HUES64 (cell line): ENCODE results near the gene RBP2. TPM values are rescaled to one million over a fixed set of nuclear protein-coding genes. Genes with fewer than 3 reads are reported as not detected.

Source experiments
- H3K27ac ChIP-seq: 2 replicates; pipeline ENCODE4 v1.7.0; 2013; ENCODE audit warnings: low read depth, low read length, inconsistent platforms
- H3K27me3 ChIP-seq: 2 replicates; pipeline ENCODE4 v1.6.1; 2013; ENCODE audit warnings: mild to moderate bottlenecking, low read length; ENCODE audit not compliant: insufficient read depth
- H3K36me3 ChIP-seq: 2 replicates; pipeline ENCODE4 v1.6.1; 2013; ENCODE audit warnings: mild to moderate bottlenecking, low read length; ENCODE audit not compliant: insufficient read depth
- H3K4me1 ChIP-seq: 2 replicates; pipeline ENCODE4 v1.6.1; 2013; ENCODE audit warnings: mild to moderate bottlenecking, low read length, moderate library complexity; ENCODE audit not compliant: insufficient read depth
- H3K4me3 ChIP-seq: 2 replicates; pipeline ENCODE4 v1.5.1; 2013; ENCODE audit warnings: mild to moderate bottlenecking, low read length, moderate library complexity
- H3K9ac ChIP-seq: 2 replicates; pipeline ENCODE4 v1.6.1; 2013; ENCODE audit warnings: mild to moderate bottlenecking, low read depth, low read length
- H3K9me3 ChIP-seq: 2 replicates; pipeline ENCODE4 v1.6.1; 2013; ENCODE audit warnings: low read depth, low read length; ENCODE audit not compliant: insufficient read depth
- WGBS: fragments of 150-250, 120-280 bp; methylation state at CpG from one replicate; pipeline ENCODE4 v1.1.7; 2013; ENCODE audit warnings: missing lambda C conversion rate; 5-methylcytosine and 5-hydroxymethylcytosine counted together
- polyA plus RNA-seq, 2 experiments: library from polyadenylated mRNA; stranded (reverse); fragments of 50-300 nt; gene quantifications; one replicate each; pipeline ENCODE4 v1.2.3, GENCODE V29; 2013

The RBP2 gene
- not detected for polyA plus RNA-seq (2013, experiment 1 of 2)
- not detected for polyA plus RNA-seq (2013, experiment 2 of 2)

GRCh38 chr3:139476348-139476747 lies at the start of gene RBP2:
RBP2 (minus strand) TSS chr3:139476516; CDS start chr3:139476459, 57 bp downstream.
- H3K27ac ChIP-seq: no peak within 1 kb of the TSS
- no peak within 1 kb of the TSS for H3K9ac ChIP-seq
- no peaks in the 10 kb centered on the region for H3K4me1 ChIP-seq
- no peaks in the 10 kb centered on the region for H3K36me3 ChIP-seq
- H3K9me3 ChIP-seq: no peaks in the 10 kb centered on the region; the same call in 1 of the 2 replicates
- no peaks in the 10 kb centered on the region for H3K27me3 ChIP-seq
- H3K4me3 ChIP-seq: no peak within 1 kb of the TSS
- 90% methylated on average over 4 of the region's 4 CpGs for WGBS

GRCh38 chr3:139524841-139525636 lies 48.7 kb upstream of the RBP2 start:
- Histone ChIP-seq H3K9ac (no peak overlapping the region), H3K4me1 (peaks cover 20% of the 10 kb centered on the region), H3K36me3 (no peaks in the 10 kb centered on the region), H3K27ac (no peak overlapping the region), H3K27me3 (no peaks in the 10 kb centered on the region), H3K4me3 (no peak overlapping the region), H3K9me3 (no peaks in the 10 kb centered on the region)
- 88% methylated on average over 7 of the region's 7 CpGs for WGBS

GRCh38 chr3:139523718-139524117 lies 47.4 kb upstream of the RBP2 start:
- WGBS: 14% methylated on average over 1 of the region's 1 CpG
- H3K36me3 ChIP-seq: no peaks in the 10 kb centered on the region
- H3K9me3 ChIP-seq: no peaks in the 10 kb centered on the region
- peaks cover 20% of the 10 kb centered on the region for H3K4me1 ChIP-seq
- H3K4me3 ChIP-seq: no peak overlapping the region
- H3K9ac ChIP-seq: no peak overlapping the region
- H3K27ac ChIP-seq: no peak overlapping the region
- H3K27me3 ChIP-seq: no peaks in the 10 kb centered on the region

GRCh38 chr3:139523166-139523565 lies 46.9 kb upstream of the RBP2 start:
- H3K27me3 ChIP-seq: no peaks in the 10 kb centered on the region
- WGBS: 97% methylated on average over 5 of the region's 5 CpGs
- no peaks in the 10 kb centered on the region for H3K36me3 ChIP-seq

GRCh38 chr3:139522421-139522820 lies 46.1 kb upstream of the RBP2 start:
- no peaks in the 10 kb centered on the region for H3K36me3 ChIP-seq
- no peak overlapping the region for H3K27ac ChIP-seq
- 46% methylated on average over 2 of the region's 2 CpGs for WGBS
- H3K9me3 ChIP-seq: no peaks in the 10 kb centered on the region
- H3K9ac ChIP-seq: no peak overlapping the region
- H3K4me3 ChIP-seq: no peak overlapping the region
- peaks cover 20% of the 10 kb centered on the region for H3K4me1 ChIP-seq
- H3K27me3 ChIP-seq: no peaks in the 10 kb centered on the region

More at GRCh38 chr3:139523166-139523565, 46.9 kb upstream of the RBP2 start:
- no peak overlapping the region for H3K27ac ChIP-seq
- H3K4me3 ChIP-seq: no peak overlapping the region
- no peaks in the 10 kb centered on the region for H3K9me3 ChIP-seq
- H3K9ac ChIP-seq: no peak overlapping the region
- H3K4me1 ChIP-seq: peaks cover 20% of the 10 kb centered on the region

- no peaks in the 10 kb centered on the region for H3K9me3 ChIP-seq
- no peaks in the 10 kb centered on the region for H3K27me3 ChIP-seq
- no peaks in the 10 kb centered on the region for H3K36me3 ChIP-seq
- H3K4me1 ChIP-seq: peaks cover 20% of the 10 kb centered on the region
- WGBS: 80% methylated on average over 1 of the region's 1 CpG
- no peak overlapping the region for H3K4me3 ChIP-seq
- no peak overlapping the region for H3K9ac ChIP-seq
- no peak overlapping the region for H3K27ac ChIP-seq
Observed at GRCh38 chr3:139521816-139522215, 45.5 kb upstream of the RBP2 start.

GRCh38 chr3:139521144-139521543 lies 44.8 kb upstream of the RBP2 start:
- peaks cover 20% of the 10 kb centered on the region for H3K4me1 ChIP-seq
- no peak overlapping the region for H3K27ac ChIP-seq
- 91% methylated on average over 1 of the region's 3 CpGs for WGBS
- H3K36me3 ChIP-seq: no peaks in the 10 kb centered on the region
- no peaks in the 10 kb centered on the region for H3K9me3 ChIP-seq
- H3K4me3 ChIP-seq: no peak overlapping the region
- H3K9ac ChIP-seq: no peak overlapping the region
- no peaks in the 10 kb centered on the region for H3K27me3 ChIP-seq

- no peaks in the 10 kb centered on the region for H3K36me3 ChIP-seq
- no peak overlapping the region for H3K27ac ChIP-seq
Observed at GRCh38 chr3:139519998-139520737, 43.9 kb upstream of the RBP2 start.

GRCh38 chr3:139518926-139519842 lies 42.9 kb upstream of the RBP2 start:
- Histone ChIP-seq H3K36me3 (no peaks in the 10 kb centered on the region), H3K27ac (no peak overlapping the region), H3K9me3 (no peaks in the 10 kb centered on the region), H3K27me3 (no peaks in the 10 kb centered on the region), H3K4me3 (no peak overlapping the region), H3K9ac (no peak overlapping the region), H3K4me1 (peaks cover 11% of the 10 kb centered on the region)
- whole genome bisulfite sequencing: 91% methylated on average over 9 of the region's 9 CpGs

More at GRCh38 chr3:139519998-139520737, 43.9 kb upstream of the RBP2 start:
- H3K4me1 ChIP-seq: peaks cover 20% of the 10 kb centered on the region
- H3K9me3 ChIP-seq: no peaks in the 10 kb centered on the region
- no peak overlapping the region for H3K4me3 ChIP-seq
- no peaks in the 10 kb centered on the region for H3K27me3 ChIP-seq
- 89% methylated on average over 6 of the region's 7 CpGs for WGBS
- no peak overlapping the region for H3K9ac ChIP-seq

- Histone ChIP-seq H3K27ac (no peak overlapping the region), H3K4me1 (peaks cover 2% of the 10 kb centered on the region; the same call in 1 of the 2 replicates), H3K9me3 (no peaks in the 10 kb centered on the region), H3K27me3 (no peaks in the 10 kb centered on the region), H3K36me3 (no peaks in the 10 kb centered on the region), H3K4me3 (no peak overlapping the region), H3K9ac (no peak overlapping the region)
- 94% methylated on average over 6 of the region's 6 CpGs for WGBS
Observed at GRCh38 chr3:139518306-139518705, 42.0 kb upstream of the RBP2 start.
